ENCODE measurements around the gene CD9.
"Not testable (repeated sequence)": the region's sequence is repeated elsewhere in the genome, so short reads cannot be mapped to it uniquely, and the experiment has no call there.

The CD9 gene

GRCh38 chr12:6181583-6182278, 18.5 kb upstream of the CD9 start:
- peak overlapping the region; percentile 41 for H3K27ac ChIP-seq

GRCh38 chr12:6182279-6182898, 17.8 kb upstream of the CD9 start:
- H3K27ac ChIP-seq, result peak overlapping the region; percentile 41
- TF ChIP-seq, protein P1, sequence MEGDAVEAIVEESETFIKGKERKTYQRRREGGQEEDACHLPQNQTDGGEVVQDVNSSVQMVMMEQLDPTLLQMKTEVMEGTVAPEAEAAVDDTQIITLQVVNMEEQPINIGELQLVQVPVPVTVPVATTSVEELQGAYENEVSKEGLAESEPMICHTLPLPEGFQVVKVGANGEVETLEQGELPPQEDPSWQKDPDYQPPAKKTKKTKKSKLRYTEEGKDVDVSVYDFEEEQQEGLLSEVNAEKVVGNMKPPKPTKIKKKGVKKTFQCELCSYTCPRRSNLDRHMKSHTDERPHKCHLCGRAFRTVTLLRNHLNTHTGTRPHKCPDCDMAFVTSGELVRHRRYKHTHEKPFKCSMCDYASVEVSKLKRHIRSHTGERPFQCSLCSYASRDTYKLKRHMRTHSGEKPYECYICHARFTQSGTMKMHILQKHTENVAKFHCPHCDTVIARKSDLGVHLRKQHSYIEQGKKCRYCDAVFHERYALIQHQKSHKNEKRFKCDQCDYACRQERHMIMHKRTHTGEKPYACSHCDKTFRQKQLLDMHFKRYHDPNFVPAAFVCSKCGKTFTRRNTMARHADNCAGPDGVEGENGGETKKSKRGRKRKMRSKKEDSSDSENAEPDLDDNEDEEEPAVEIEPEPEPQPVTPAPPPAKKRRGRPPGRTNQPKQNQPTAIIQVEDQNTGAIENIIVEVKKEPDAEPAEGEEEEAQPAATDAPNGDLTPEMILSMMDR (conservative IDR thresholded peaks at IDR 0.05), result no peak
- no peak for TF ChIP-seq ZFX (IDR thresholded peaks at IDR 0.05)

More at GRCh38 chr12:6181583-6182278, 18.5 kb upstream of the CD9 start:
- TF ChIP-seq ZFX (IDR thresholded peaks at IDR 0.05), result no peak
- TF ChIP-seq, protein P1 (conservative IDR thresholded peaks at IDR 0.05), result no peak

GRCh38 chr12:6183689-6184428, 16.3 kb upstream of the CD9 start:
- no peak for TF ChIP-seq ZFX (IDR thresholded peaks at IDR 0.05)
- TF ChIP-seq, protein P1 (conservative IDR thresholded peaks at IDR 0.05), result no peak
- H3K27ac ChIP-seq, result no peak overlapping the region

GRCh38 chr12:6185961-6186827, 14.0 kb upstream of the CD9 start:
- TF ChIP-seq ZFX (IDR thresholded peaks at IDR 0.05), result no peak
- TF ChIP-seq, protein P1 (conservative IDR thresholded peaks at IDR 0.05), result no peak
- no peak overlapping the region for H3K27ac ChIP-seq

DNA sequence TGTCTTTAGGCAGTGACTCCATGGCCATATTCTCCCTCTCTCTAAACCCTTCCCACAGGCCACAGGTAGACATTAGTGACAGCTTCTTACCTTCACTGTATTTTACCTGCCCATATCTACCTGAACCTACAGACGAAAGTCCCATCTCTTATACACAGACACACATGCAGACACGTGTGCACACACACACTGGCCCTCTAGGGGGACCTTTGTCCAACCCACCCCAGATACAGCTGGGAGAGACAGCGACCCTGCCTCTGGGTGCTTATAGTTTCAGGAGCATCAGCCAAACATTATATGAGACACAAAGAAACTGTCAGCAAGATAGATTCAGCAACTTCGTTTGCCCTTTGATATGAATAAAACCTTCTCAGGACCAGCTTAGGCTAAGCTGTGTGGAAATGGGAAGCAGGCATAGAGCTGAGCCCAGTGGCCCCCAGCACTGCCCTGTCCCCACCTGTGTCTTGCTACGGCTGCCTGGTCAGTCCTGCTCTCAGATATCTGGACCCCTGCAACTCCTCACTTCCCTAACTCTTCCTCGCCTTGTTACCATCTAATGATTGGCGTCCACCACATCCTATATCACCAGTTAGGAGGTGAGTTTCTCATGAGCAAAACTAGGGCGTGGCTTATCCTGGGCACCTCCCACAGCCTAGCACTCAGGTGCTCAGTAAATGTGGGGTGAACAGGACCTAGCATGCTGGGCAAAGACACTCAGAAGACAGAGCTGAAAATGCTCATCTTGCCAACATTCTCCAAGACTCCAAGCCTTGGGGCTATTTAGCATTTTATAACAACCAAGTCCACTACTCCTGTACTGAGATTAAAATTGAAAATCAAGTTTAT, 12.0 kb upstream of the CD9 start:
- H3K27ac ChIP-seq, result no peak overlapping the region
- TF ChIP-seq, protein P1 (conservative IDR thresholded peaks at IDR 0.05), result no peak

GRCh38 chr12:6189028-6189427, 11.2 kb upstream of the CD9 start:
- no peak overlapping the region for H3K27ac ChIP-seq
- no peak for TF ChIP-seq ZFX (IDR thresholded peaks at IDR 0.05)

DNA sequence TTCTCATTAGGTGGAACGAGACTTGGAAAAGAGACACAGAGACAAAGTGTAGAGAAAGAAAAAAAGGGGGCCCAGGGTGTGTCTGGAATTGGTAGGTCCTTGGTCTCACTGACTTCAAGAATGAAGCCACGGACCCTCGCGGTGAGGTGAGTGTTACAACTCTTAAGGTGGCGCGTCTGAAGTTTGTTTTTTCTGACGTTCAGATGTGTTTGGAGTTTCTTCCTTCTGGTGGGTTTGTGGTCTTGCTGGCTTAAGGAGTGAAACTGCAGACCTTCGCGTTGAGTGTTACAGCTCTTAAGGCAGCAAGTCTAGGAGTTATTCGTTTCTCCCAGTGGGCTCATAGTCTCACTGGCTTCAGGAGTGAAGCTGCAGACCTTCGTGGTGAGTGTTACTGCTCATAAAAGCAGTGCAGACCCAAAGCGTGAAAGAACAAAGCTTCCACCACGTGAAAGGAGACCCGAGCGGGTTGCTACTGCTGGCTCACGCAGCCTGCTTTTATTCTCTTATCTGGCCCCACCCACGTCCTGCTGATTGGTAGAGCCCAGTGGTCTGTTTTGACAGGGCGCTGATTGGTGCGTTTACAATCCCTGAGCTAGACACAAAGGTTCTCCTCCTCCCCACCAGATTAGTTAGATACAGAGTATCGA, 10.1 kb upstream of the CD9 start:
- H3K27ac ChIP-seq, result not testable (repeated sequence)

DNA sequence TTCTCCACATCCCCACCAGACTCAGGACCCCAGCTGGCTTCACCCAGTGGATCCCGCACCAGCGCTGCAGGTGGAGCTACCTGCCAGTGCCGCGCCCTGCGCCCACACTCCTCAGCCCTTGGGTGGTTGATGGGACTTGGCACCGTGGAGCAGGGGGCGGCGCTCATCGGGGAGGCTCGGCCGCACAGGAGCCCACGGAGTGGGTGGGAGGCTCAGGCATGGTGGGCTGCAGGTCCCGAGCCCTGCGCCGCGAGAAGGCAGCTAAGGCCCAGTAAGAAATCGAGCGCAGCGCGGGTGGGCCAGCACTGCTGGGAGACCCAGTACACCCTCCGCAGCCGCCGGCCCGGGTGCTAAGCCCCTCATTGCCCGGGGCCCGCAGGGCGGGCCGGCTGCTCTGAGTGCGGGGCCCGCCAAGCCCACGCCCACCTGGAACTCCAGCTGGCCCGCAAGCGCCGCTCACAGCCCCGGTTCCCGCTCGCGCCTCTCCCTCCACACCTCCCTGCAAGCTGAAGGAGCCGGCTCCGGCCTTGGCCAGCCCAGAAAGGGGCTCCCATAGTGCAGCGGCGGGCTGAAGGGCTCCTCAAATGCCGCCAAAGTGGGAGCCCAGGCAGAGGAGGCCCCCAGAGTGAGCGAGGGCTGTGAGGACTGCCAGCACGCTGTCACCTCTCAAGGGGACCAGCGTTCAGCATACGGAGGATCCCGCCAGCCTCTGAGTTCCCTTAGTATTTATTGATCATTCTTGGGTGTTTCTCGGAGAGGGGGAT, 9.3 kb upstream of the CD9 start:
- H3K27ac ChIP-seq, result not testable (repeated sequence)
